HK-2 (cell line): ENCODE data around the gene BTBD9.

Experiments used
- DNase-seq: peaks from one replicate; pipeline ENCODE4 v3.0.0-alpha.2; 2018; ENCODE audit not compliant: unreplicated experiment

Gene BTBD9

DNA sequence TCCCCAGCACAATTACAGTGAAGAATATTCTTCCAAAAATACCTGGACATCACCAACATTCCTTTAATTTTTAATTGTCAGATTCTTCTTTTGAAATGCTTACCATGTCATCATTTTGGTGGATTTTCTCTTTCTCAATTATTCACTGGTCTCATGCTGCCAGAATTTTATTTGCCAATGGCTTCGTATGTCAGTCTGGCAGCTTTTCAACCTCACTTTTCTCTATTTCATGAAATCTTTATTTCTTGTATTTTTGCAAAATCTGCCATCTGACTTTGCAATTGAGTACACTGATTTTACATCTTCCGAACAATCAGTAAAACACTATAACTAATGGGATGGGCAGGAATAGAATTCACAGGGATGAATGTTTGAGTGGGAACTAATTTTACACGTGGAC lies 84.1 kb downstream of the BTBD9 start:
- no peak for DNase-seq

- DNase-seq, result no peak
Measured at GRCh38 chr6:38554700-38555413, 84.9 kb downstream of the BTBD9 start.

- DNase-seq, result no peak
Measured at GRCh38 chr6:38554014-38554413, 85.7 kb downstream of the BTBD9 start.

GRCh38 chr6:38552121-38552520 lies 87.6 kb downstream of the BTBD9 start:
- DNase-seq, result no peak

GRCh38 chr6:38549795-38550194 lies 89.9 kb downstream of the BTBD9 start:
- no peak for DNase-seq

DNA sequence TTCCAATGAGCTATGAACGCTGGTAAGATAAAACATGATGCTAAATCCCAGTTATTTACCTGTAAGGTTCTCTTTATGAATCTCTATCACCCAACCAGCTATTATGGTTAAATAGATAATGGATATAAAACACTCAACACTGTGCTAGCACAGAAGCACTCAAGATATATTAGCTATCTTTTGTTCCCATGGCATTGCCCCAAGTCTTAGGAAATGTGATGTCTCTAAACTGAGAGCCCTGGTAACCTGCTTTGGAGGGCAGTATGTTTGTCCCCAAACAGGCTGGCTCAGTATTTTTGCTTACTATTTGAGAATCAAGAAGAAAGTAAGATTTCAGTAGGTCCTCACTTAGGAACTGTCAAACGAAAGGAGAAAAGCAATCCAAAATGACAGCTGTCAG lies 90.5 kb downstream of the BTBD9 start:
- no peak for DNase-seq

DNA sequence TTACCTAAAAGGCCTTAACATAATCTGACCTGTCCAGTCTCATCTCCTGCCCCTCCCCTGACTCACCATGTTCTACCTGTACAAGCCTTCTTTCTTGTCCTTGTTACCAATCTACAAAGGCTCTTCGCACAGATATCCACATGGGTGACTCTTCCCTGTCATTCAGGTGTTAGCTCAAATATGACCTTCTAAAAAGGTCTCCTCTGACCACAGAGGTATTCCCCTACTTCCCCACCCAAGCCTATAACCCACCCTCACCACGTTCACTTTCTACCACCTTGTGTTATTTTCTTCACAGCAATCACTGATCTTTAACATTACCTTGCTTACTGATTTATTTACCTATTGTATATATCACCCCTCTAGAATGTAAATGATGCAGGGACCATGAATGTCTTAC lies 96.7 kb downstream of the BTBD9 start:
- DNase-seq, result no peak

DNA sequence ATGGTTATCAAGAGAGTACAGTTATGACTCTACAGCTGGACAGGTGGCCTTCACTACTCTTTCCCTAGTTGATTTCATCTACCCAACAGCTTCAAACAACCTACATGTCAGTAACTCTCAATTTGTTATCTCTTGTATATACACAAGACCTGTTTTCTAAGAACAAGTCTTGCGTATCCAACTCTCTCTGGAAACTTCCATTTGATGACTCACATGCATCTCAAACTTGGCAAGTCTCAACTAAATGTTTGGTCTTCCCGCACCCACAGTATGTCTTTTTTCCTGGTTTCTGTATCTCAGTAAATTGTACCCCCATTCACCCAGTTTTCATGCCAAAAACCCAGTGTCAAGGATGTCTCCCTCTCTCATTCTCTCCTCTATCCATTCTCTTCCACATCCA lies 97.7 kb downstream of the BTBD9 start:
- no peak for DNase-seq

DNA sequence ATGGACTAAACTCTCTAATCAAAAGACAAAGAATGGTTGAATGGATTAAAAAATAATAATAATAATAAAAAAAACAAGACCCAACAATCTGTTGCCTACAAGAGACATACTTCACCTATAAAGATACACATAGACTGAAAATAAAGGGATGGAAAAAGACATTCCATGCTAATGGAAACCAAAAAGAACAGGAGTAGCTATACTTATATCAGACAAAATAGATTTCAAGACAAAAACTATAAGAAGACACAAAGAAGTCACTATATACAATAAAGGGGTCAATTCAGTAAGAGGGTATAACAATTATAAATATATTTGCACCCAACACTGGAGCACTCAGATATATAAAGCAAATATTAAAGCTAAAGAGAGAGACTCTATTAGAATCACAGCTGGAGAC lies 106.7 kb downstream of the BTBD9 start:
- no peak for DNase-seq

DNA sequence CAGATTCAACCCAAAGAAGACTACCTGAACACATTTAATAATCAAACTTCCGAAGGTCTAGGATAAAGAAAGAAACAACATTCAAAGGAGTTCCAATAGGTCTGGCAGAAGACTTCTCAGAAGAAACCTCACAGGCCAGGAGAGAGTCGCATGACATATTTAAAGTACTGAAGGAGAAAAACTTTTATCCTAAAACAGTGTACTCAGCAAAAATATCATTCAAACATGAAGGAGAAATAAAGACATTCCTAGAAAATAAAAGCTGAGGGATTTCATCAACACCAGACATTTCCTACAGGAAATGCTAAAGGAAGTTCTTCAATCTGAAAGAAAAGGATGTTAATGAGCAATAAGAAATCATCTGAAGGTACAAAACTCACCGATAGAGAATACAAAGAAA lies 108.6 kb downstream of the BTBD9 start:
- DNase-seq, result no peak

DNA sequence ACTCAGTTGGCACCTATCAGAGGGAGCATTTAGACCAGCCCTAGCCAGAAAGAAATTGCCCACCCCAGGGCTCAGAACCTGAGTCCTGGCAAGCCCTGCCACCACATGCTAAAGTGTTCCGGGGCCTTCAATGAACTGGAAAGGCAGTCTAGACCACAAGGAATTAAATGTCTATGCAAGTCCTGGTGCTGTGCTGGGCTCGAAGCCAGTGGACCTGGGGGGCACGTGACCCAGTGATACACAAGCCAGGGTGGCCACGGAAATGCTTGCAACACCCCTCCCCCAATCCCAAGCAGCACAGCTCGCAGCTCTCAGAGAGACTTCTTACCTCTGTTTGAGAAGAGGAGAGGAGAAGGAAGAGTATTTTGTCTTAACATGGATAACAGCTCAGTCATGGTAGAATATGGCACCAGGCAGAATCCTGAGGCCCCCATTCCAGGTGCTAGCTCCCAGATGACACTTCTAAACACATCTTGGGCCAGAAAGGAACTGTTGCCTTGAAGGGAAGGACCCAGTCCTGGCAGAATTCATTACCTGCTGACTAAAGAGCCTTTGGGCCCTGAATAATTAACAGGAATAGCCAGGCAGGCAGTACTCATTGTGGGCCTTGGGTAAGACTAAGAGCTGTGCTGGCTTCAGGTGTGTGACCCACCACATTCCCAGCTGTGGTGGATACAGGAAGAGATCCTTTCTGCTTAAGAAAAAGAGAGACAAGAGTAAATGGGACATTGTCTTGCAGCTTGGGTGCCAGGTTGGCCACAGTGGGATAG lies 111.3 kb downstream of the BTBD9 start:
- DNase-seq, result peak; percentile 73

DNA sequence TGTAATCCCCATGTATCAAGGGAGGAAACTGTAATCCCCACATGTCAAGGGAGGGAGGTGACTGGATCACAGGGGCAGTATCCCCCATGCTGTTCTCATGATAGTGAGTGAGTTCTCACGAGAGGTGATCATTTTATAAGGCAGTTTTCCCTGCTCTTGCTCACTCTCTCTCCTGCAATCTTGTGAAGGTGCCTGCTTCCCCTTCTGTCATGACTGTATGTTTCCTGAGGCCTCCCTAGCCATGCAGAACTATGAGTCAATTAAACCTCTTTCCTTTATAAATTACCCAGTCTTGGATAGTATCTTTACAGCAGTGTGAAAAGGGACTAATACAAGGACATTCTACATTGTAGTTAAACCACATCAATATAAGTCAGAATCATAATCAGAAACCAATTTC lies 112.4 kb downstream of the BTBD9 start:
- DNase-seq, result no peak

- DNase-seq, result no peak
Measured at GRCh38 chr6:38525888-38526287, 113.8 kb downstream of the BTBD9 start.

DNA sequence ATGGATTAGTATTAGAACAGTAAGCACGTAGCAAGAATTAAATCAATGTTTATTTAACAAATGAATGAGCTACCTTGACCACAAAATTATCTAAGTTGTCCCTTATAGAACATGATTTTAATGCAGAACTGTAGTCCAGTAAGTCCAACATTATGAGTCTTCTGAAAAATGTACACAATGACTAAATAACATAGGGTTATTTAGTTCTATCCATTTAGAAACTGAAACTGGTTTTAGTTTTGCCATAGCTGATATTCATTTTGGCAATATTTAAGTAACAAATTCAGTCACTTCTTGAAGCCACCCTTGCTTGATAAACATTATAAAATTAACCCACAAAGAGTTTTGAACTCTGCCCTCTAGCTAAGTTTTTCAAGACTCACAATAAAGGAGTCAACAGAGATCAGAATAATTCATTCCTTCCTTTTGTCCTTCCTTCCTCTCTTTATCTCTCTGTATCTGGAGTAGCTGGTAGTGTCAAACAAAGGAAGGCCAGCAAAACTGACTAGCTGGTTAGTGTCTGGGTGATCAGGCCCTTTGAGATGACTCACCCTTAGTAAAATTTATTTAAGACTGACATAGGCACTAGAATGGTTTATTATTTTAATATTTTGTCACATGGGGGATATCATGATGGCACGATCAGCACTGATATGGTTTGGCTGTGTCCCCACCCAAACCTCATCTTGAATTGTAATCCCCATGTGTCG lies 115.1 kb downstream of the BTBD9 start:
- no peak for DNase-seq

- no peak for DNase-seq
Measured at GRCh38 chr6:38522322-38522721, 117.4 kb downstream of the BTBD9 start.

GRCh38 chr6:38518511-38519304 lies 121.0 kb downstream of the BTBD9 start:
- no peak for DNase-seq

DNA sequence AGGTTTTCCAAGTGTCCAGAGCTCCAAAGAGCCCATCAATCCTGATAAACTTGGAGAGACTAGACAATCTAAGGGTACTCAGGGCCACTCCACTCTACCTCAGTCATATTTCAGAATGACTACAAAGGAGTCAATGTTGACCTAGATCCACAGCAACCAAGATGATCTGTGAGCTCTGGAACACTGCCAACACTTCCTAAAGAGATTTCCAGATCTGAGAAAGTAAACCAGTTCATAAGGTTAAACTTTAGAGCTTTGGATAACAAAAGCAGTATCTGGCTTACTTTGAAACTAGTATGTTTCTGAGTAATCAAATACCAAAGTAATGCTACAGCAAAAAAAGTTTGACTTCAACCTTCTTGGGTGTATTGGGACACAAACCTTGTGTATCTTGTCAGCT lies 122.7 kb downstream of the BTBD9 start:
- no peak for DNase-seq

GRCh38 chr6:38514399-38514798 lies 125.3 kb downstream of the BTBD9 start:
- DNase-seq, result no peak

DNA sequence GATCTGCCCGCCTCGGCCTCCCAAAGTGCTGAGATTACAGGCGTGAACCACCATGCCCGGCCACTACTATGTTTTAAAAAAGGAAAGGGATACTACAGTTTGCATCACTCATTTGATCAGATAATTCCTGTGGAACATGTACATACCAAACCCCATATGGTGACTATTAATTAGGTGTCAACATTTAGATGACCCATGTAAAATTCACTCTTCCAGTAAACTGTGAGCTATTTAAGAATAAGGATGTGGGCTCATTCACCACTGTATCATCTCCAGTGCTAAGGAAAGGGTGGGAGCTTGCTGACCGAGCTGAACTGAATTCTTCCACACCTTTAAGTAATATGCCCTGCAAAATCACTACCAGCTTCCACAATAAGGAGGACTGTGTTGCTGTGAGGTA lies 127.5 kb downstream of the BTBD9 start:
- DNase-seq, result no peak

GRCh38 chr6:38510205-38510604 lies 129.5 kb downstream of the BTBD9 start:
- no peak for DNase-seq

DNA sequence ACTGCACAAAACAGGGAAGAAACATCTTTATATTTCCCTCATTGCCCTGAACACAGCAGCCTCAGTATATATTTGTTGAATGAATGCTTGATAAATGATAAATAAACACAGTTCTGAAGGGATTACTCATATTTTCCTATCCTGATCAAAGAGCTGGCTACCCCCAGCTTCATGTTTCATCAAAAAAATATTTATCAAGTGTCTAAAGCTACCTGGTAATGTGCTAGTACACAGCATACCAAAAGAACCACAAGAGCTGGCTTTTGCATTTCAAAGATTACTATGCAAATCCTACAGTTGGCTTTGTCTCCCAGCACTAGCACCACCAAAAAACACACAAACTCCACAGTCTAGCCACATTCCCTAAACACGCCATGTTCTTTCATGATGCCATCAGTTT lies 130.0 kb downstream of the BTBD9 start:
- no peak for DNase-seq

DNA sequence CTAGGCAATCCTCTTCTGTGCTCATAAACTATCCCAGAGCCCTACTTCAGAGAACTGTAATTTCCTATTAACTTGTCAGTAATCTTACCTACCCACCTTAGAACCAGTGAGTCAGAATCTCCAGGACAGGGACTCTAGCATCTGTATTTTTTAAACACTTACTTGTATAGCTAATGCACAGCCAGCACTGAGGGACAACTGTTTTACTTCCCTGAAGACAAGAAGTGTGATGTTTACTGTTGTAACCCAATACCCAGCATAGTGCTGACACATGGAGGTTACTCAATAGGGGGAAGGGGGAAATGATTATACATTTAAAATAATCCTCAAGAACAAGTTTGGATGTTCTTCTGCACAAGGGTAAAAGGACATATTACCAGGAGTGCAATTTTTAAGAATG lies 130.8 kb downstream of the BTBD9 start:
- DNase-seq, result no peak
